ENCODE data around the gene ATRN. TPM values are rescaled to one million over a fixed set of nuclear protein-coding genes. Genes with fewer than 3 reads are reported as not detected.

ATRN gene
- total RNA-seq, 1 donor from 2014 or later: 50.2 TPM

DNA sequence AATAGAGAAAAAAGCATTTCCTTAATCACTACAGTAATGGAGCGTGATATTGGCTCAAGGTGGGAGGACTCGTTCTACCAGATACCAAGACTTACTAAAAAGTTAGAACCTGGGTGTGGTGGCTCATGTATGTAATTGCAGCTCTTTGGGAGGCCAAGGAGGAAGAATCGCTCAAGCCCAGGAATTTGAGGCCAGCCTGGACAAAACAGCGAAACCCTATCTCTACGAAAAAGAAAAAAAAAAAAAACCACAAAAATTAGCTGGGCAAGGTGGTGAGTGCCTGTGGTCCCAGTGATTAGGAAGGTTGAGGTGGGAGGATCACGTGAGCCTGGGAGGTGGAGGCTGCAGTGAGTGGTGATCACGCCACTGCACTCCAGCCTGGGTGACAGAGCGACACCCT is 24.0 kb upstream of the ATRN start:
- Mint-ChIP-seq H3K36me3 (ENCODE audit: unreplicated experiment) (no peaks in the 10 kb centered on the region), H3K27ac (ENCODE audit: unreplicated experiment) (no peak overlapping the region), H3K27me3 (ENCODE audit: unreplicated experiment) (peaks cover 58% of the 10 kb centered on the region), H3K4me1 (ENCODE audit: unreplicated experiment) (no peaks in the 10 kb centered on the region), H3K9me3 (ENCODE audit: unreplicated experiment) (no peaks in the 10 kb centered on the region), H3K4me3 (ENCODE audit: unreplicated experiment) (no peak overlapping the region)
- no peak for DNase-seq (ENCODE audit: extremely low spot score, unreplicated experiment)
- TF ChIP-seq, protein P1, sequence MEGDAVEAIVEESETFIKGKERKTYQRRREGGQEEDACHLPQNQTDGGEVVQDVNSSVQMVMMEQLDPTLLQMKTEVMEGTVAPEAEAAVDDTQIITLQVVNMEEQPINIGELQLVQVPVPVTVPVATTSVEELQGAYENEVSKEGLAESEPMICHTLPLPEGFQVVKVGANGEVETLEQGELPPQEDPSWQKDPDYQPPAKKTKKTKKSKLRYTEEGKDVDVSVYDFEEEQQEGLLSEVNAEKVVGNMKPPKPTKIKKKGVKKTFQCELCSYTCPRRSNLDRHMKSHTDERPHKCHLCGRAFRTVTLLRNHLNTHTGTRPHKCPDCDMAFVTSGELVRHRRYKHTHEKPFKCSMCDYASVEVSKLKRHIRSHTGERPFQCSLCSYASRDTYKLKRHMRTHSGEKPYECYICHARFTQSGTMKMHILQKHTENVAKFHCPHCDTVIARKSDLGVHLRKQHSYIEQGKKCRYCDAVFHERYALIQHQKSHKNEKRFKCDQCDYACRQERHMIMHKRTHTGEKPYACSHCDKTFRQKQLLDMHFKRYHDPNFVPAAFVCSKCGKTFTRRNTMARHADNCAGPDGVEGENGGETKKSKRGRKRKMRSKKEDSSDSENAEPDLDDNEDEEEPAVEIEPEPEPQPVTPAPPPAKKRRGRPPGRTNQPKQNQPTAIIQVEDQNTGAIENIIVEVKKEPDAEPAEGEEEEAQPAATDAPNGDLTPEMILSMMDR (IDR thresholded peaks at IDR 0.05): no peak

DNA sequence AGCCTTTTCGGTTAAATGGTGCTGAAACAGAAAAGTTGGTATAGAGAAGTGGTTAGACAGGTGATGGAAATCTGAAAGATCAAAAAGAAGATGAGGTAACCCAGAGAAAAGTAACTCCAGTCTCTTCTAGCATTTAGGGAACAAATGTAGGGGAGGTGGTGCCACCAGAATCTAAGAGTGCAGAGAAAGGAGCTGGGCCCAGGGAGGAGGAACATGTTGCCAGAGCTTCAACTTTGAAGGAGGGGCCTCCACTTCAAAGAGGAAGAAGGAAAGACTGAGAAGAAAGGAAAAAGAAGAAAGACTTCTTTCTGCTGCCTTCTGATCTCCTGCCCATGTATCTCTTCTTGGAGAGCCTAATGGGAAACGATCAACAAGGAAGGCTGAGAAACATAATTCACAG is 23.5 kb upstream of the ATRN start:
- H3K4me3 Mint-ChIP-seq (ENCODE audit: unreplicated experiment): no peak overlapping the region
- H3K9me3 Mint-ChIP-seq (ENCODE audit: unreplicated experiment): no peaks in the 10 kb centered on the region
- peaks cover 63% of the 10 kb centered on the region for H3K27me3 Mint-ChIP-seq (ENCODE audit: unreplicated experiment)
- TF ChIP-seq, protein P1 (IDR thresholded peaks at IDR 0.05): no peak
- DNase-seq (ENCODE audit: extremely low spot score, unreplicated experiment): no peak
- no peak overlapping the region for H3K27ac Mint-ChIP-seq (ENCODE audit: unreplicated experiment)
- H3K4me1 Mint-ChIP-seq (ENCODE audit: unreplicated experiment): no peaks in the 10 kb centered on the region
- H3K36me3 Mint-ChIP-seq (ENCODE audit: unreplicated experiment): no peaks in the 10 kb centered on the region

DNA sequence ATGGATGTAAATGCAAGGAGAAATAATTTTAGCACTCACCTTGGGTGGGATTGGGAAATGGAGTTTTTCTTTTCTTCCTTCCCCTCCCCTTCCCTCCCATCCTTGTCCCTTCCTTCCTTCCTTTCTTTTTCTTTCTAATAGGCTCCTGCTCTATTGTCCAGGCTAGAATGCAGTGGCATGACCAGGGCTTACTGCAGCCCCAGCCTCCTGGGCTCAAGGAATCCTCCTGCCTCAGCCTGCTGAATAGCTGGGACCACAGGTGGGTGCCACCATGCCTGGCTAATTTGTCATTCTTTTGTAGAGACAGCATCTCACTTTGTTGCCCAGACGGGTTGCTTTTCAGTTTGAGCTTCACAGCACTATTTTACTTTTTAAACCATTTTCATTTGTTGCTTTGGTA is 21.5 kb upstream of the ATRN start:
- Mint-ChIP-seq H3K9me3 (ENCODE audit: unreplicated experiment) (no peaks in the 10 kb centered on the region), H3K4me1 (ENCODE audit: unreplicated experiment) (no peaks in the 10 kb centered on the region), H3K4me3 (ENCODE audit: unreplicated experiment) (no peak overlapping the region), H3K36me3 (ENCODE audit: unreplicated experiment) (no peaks in the 10 kb centered on the region), H3K27ac (ENCODE audit: unreplicated experiment) (no peak overlapping the region), H3K27me3 (ENCODE audit: unreplicated experiment) (peaks cover 65% of the 10 kb centered on the region)
- TF ChIP-seq, protein P1 (IDR thresholded peaks at IDR 0.05): no peak
- no peak for DNase-seq (ENCODE audit: extremely low spot score, unreplicated experiment)

DNA sequence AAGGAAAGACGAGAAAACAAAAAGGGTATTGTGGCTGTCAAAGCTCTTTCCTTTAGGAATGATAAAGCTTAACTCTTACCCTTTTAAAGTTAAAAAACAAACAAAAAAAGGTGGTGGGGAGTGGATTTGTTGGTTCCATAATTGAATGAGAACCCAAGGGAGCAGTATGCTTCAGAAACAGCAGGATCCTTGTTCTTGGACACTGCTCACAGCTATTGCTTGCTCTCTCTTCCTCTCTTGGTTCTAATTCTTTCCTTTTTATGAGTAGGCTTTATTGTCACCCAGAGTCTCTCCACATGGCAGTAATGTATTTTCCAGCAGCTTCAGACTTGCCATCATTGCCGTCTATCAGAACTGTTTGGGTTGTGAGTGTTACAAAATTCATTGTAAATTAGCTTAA is 18.7 kb upstream of the ATRN start:
- no peak overlapping the region for H3K4me3 Mint-ChIP-seq (ENCODE audit: unreplicated experiment)
- TF ChIP-seq, protein P1 (IDR thresholded peaks at IDR 0.05): no peak
- H3K4me1 Mint-ChIP-seq (ENCODE audit: unreplicated experiment): peaks cover 3% of the 10 kb centered on the region
- peaks cover 45% of the 10 kb centered on the region for H3K27me3 Mint-ChIP-seq (ENCODE audit: unreplicated experiment)
- no peak for DNase-seq (ENCODE audit: extremely low spot score, unreplicated experiment)
- H3K9me3 Mint-ChIP-seq (ENCODE audit: unreplicated experiment): no peaks in the 10 kb centered on the region
- H3K36me3 Mint-ChIP-seq (ENCODE audit: unreplicated experiment): no peaks in the 10 kb centered on the region
- no peak overlapping the region for H3K27ac Mint-ChIP-seq (ENCODE audit: unreplicated experiment)

DNA sequence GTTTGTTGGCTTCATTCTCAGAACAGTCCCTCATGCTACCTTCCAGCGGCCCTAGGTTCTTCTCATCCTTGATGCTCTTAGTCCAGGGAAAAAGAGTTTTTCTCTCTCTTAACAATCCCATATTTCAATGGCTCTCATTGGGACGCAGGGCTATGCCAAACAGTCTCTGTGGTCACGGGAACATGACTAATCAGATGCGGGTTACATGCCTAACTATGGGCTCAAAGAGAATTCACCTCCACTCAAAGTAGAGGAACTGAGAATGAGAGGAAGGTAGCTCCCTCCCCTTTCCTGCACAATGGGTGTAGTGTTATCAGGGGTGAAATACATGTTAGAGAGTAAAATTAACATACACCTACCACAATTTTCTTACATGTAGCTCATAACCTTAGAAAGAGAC is 18.1 kb upstream of the ATRN start:
- no peaks in the 10 kb centered on the region for H3K36me3 Mint-ChIP-seq (ENCODE audit: unreplicated experiment)
- H3K27ac Mint-ChIP-seq (ENCODE audit: unreplicated experiment): no peak overlapping the region
- DNase-seq (ENCODE audit: extremely low spot score, unreplicated experiment): no peak
- H3K9me3 Mint-ChIP-seq (ENCODE audit: unreplicated experiment): no peaks in the 10 kb centered on the region
- peaks cover 44% of the 10 kb centered on the region for H3K27me3 Mint-ChIP-seq (ENCODE audit: unreplicated experiment)
- TF ChIP-seq, protein P1 (IDR thresholded peaks at IDR 0.05): no peak
- H3K4me1 Mint-ChIP-seq (ENCODE audit: unreplicated experiment): peaks cover 3% of the 10 kb centered on the region
- H3K4me3 Mint-ChIP-seq (ENCODE audit: unreplicated experiment): no peak overlapping the region

All from osteocyte (in vitro differentiated cells).